Stromal cell of bone marrow (primary cell): ENCODE data around the gene UCP3.

Source experiments
- DNase-seq: peaks from one replicate; pipeline ENCODE4 v3.0.0-alpha.2; 2012; ENCODE audit warnings: low read depth

UCP3 gene

GRCh38 chr11:73977856-73978519, 30.9 kb downstream of the UCP3 start:
- no peak for DNase-seq

- DNase-seq = no peak
These were observed 32.3 kb downstream of the UCP3 start for GRCh38 chr11:73976451-73977151.

GRCh38 chr11:73975479-73975757, 33.5 kb downstream of the UCP3 start:
- DNase-seq = no peak

- no peak for DNase-seq
These were observed 34.0 kb downstream of the UCP3 start for GRCh38 chr11:73974604-73975478.

- DNase-seq = no peak
These were observed 36.0 kb downstream of the UCP3 start for GRCh38 chr11:73972620-73973449.

- DNase-seq = no peak
These were observed 36.7 kb downstream of the UCP3 start for GRCh38 chr11:73972187-73972586.

- no peak for DNase-seq
These were observed 37.6 kb downstream of the UCP3 start for GRCh38 chr11:73971175-73971719.

- no peak for DNase-seq
These were observed 38.7 kb downstream of the UCP3 start for GRCh38 chr11:73969991-73970800.

GRCh38 chr11:73969091-73969490, 39.8 kb downstream of the UCP3 start:
- DNase-seq = no peak

- DNase-seq = no peak
These were observed 40.4 kb downstream of the UCP3 start for GRCh38 chr11:73968356-73968966.

GRCh38 chr11:73965764-73966121, 43.1 kb downstream of the UCP3 start:
- DNase-seq = no peak

GRCh38 chr11:73965076-73965763, 43.7 kb downstream of the UCP3 start:
- no peak for DNase-seq

- no peak for DNase-seq
These were observed 45.0 kb downstream of the UCP3 start for GRCh38 chr11:73963861-73964260.

- no peak for DNase-seq
These were observed 46.7 kb downstream of the UCP3 start for GRCh38 chr11:73962101-73962705.

GRCh38 chr11:73961321-73961720, 47.6 kb downstream of the UCP3 start:
- no peak for DNase-seq

- DNase-seq = no peak
These were observed 50.3 kb downstream of the UCP3 start for GRCh38 chr11:73958521-73959141.

GRCh38 chr11:73957654-73958361, 51.1 kb downstream of the UCP3 start:
- no peak for DNase-seq

GRCh38 chr11:73956876-73957653, 51.8 kb downstream of the UCP3 start:
- no peak for DNase-seq
